Activated CD8-positive, alpha-beta T cell treated with anti-CD3 and anti-CD28 coated beads for 36 hours (primary cell): ENCODE results near the gene DLX4. TPM values are rescaled to one million over a fixed set of nuclear protein-coding genes. Genes with fewer than 3 reads are reported as not detected.

Source experiments
- ATAC-seq: fragments of 200-7000 bp; cut with Tn5 transposase; one replicate; pipeline ENCODE4 v1.10.0; 2021; ENCODE audit warnings: mild to moderate bottlenecking, moderate library complexity
- CTCF ChIA-PET: fragments of 350-600 bp; sonication (Branson Sonifier 250); formaldehyde crosslinking; loops from one replicate; lab custom pipeline; 2021; ENCODE audit warnings: antibody characterized with exemption; lab: Charles Lee
- POLR2A ChIA-PET: fragments of 350-600 bp; sonication (Branson Sonifier 250); formaldehyde crosslinking; loops from one replicate; lab custom pipeline; 2021; ENCODE audit warnings: antibody characterized with exemption; lab: Charles Lee
- DNase-seq: peaks from one replicate; pipeline ENCODE4 v3.0.0-alpha.2; 2020
- H3K27ac Mint-ChIP-seq: one replicate; pipeline ENCODE4 v1.8.0; 2021; ENCODE audit warnings: mild to moderate bottlenecking, mixed read lengths
- H3K27me3 Mint-ChIP-seq: one replicate; pipeline ENCODE4 v1.8.0; 2021; ENCODE audit warnings: mixed read lengths
- H3K36me3 Mint-ChIP-seq: one replicate; pipeline ENCODE4 v1.8.0; 2021; ENCODE audit warnings: low read depth, mixed read lengths
- H3K4me1 Mint-ChIP-seq: one replicate; pipeline ENCODE4 v1.8.0; 2021; ENCODE audit warnings: low read depth, mixed read lengths
- H3K4me3 Mint-ChIP-seq: one replicate; pipeline ENCODE4 v1.8.0; 2021; ENCODE audit warnings: mild to moderate bottlenecking, moderate library complexity, mixed read lengths
- H3K9me3 Mint-ChIP-seq: one replicate; pipeline ENCODE4 v1.8.0; 2021; ENCODE audit warnings: mixed read lengths
- CTCF ChIP-seq: fragments of 200-600 bp; IDR thresholded peaks from one replicate; pipeline ENCODE4 v1.8.0; 2022; ENCODE audit warnings: antibody characterized with exemption, mild to moderate bottlenecking
- intact Hi-C: fragments of 100-400 bp; cut with micrococcal nuclease; formaldehyde crosslinking; loops from one replicate; pipeline ENCODE4 v1.10.0; 2022
- total RNA-seq, 2 experiments: library from RNA; stranded (reverse); gene quantifications; one replicate each; pipeline ENCODE4 v1.2.3, GENCODE V29; 2021

DLX4 gene
- total RNA-seq, 2 experiments from 2014 or later: 0.43 to 0.81 TPM

DNA sequence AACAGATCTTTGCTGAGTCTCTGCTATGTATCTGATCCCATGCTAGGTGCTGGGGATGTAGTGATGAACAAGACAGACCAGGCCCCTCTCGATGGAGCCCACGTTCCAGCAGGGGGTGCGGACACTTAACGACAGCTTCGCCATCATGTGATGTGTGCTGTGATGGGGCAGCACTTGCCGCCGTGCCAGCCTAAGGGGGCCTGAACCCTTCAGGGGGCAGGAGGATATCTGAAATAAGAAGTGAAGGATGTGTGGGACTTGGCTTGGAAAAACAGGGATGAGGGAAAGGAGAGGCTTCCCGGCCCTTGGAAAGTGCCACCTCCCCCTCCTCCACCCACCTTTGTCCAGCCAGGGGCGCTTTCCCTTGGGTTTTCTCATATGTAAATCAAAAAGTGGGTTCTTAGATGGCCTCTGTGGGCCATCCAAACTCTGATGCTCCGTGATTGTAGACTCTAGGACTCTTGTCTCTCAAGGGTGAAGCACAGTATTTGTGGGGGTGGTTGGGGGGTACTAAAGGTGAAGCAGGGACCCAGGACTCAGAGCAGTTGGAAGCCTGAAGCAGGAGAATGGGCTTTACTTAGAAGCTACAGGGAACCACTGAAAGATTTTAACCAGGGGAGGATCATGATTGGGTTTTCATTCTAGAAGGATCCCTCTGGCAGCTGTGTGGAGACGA lies 30.0 kb downstream of the DLX4 start:
- Mint-ChIP-seq H3K4me1 (peaks cover 20% of the 10 kb centered on the region), H3K9me3 (no peaks in the 10 kb centered on the region), H3K36me3 (no peaks in the 10 kb centered on the region), H3K27ac (no peak overlapping the region), H3K27me3 (peaks cover 68% of the 10 kb centered on the region), H3K4me3 (no peak overlapping the region)
- ChIA-PET CTCF (interaction anchor here (0.6 to 7.4 kb wide), 44 partner anchors 10 to 442 kb away, joined by 3 to 172 read pairs (median 7); no protein-coding TSS in a partner anchor), POLR2A (interaction anchor here (0.6 to 0.7 kb wide), 2 partner anchors 26 to 72 kb away, joined by 3 to 4 read pairs; no protein-coding TSS in a partner anchor)
- DNase-seq: no peak
- intact Hi-C loops: loop anchor here (5.0 to 10.0 kb wide), 3 partner anchors 117 to 424 kb away; partner anchors contain the start of gene NXPH3
- ATAC-seq: no peak
- no peak for TF ChIP-seq CTCF

DNA sequence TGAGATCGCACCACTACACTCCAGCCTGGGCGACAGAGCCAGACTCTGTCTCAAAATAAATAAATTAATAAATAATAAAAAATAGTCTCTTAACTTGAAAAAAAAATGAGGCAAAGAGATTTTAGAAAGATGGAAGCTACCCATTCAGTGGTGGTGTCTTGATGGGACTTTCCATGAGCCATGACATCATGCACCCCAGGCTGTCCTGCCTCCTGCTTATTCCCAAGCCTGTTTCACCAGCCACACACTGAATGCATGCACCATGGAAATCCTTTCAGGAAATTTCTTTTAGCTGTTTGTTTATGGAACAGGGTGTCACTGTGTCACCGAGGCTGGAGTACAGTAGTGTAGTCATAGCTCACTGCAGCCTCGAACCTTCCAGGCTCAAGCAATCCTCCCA lies 34.9 kb downstream of the DLX4 start:
- no peak for ATAC-seq
- Mint-ChIP-seq H3K27me3 (peaks cover 37% of the 10 kb centered on the region), H3K9me3 (peaks cover 2% of the 10 kb centered on the region), H3K36me3 (no peaks in the 10 kb centered on the region), H3K4me1 (no peaks in the 10 kb centered on the region), H3K27ac (no peak overlapping the region), H3K4me3 (no peak overlapping the region)
- intact Hi-C loops: no loop called here
- CTCF ChIA-PET: interaction anchor here (0.6 to 1.8 kb wide), 2 partner anchors 52 to 231 kb away, joined by 3 to 11 read pairs; no protein-coding TSS in a partner anchor
- DNase-seq: no peak
- POLR2A ChIA-PET: no interaction called here
- TF ChIP-seq CTCF: no peak

GRCh38 chr17:50009282-50009681 lies 40.3 kb downstream of the DLX4 start:
- TF ChIP-seq CTCF: no peak
- H3K27ac Mint-ChIP-seq: no peak overlapping the region
- peaks cover 18% of the 10 kb centered on the region for H3K9me3 Mint-ChIP-seq
- H3K4me1 Mint-ChIP-seq: no peaks in the 10 kb centered on the region
- ChIA-PET CTCF (interaction anchor here (2.2 kb wide), 1 partner anchor 12 kb away, joined by 14 read pairs; no protein-coding TSS in a partner anchor), POLR2A (no interaction called here)
- no peaks in the 10 kb centered on the region for H3K36me3 Mint-ChIP-seq
- intact Hi-C loops: no loop called here
- H3K27me3 Mint-ChIP-seq: peaks cover 19% of the 10 kb centered on the region
- no peak for ATAC-seq
- H3K4me3 Mint-ChIP-seq: no peak overlapping the region
- no peak for DNase-seq

GRCh38 chr17:50013079-50013478 lies 44.1 kb downstream of the DLX4 start:
- DNase-seq (no peak), ATAC-seq (no peak)
- intact Hi-C loops: no loop called here
- Mint-ChIP-seq H3K36me3 (no peaks in the 10 kb centered on the region), H3K4me1 (no peaks in the 10 kb centered on the region), H3K9me3 (peaks cover 25% of the 10 kb centered on the region), H3K4me3 (no peak overlapping the region), H3K27ac (no peak overlapping the region), H3K27me3 (peaks cover 22% of the 10 kb centered on the region)
- TF ChIP-seq CTCF: no peak
- POLR2A ChIA-PET: interaction anchor here (1.6 kb wide), 1 partner anchor 30 kb away, joined by 3 read pairs; no protein-coding TSS in a partner anchor
- CTCF ChIA-PET: interaction anchor here (2.2 kb wide), 1 partner anchor 16 kb away, joined by 9 read pairs; no protein-coding TSS in a partner anchor

- no peak for TF ChIP-seq CTCF
- POLR2A ChIA-PET: interaction anchor here (1.6 kb wide), 1 partner anchor 29 kb away, joined by 3 read pairs; no protein-coding TSS in a partner anchor
- H3K9me3 Mint-ChIP-seq: peaks cover 21% of the 10 kb centered on the region
- no peaks in the 10 kb centered on the region for H3K36me3 Mint-ChIP-seq
- DNase-seq: no peak
- no peaks in the 10 kb centered on the region for H3K4me1 Mint-ChIP-seq
- no peak overlapping the region for H3K27ac Mint-ChIP-seq
- intact Hi-C loops: no loop called here
- ATAC-seq: no peak
- CTCF ChIA-PET: interaction anchor here (1.1 to 2.2 kb wide), 3 partner anchors 18 to 73 kb away, joined by 3 to 9 read pairs (median 3); no protein-coding TSS in a partner anchor
- peaks cover 18% of the 10 kb centered on the region for H3K27me3 Mint-ChIP-seq
- H3K4me3 Mint-ChIP-seq: no peak overlapping the region
These were observed 45.6 kb downstream of the DLX4 start for GRCh38 chr17:50014471-50015088.
